Endothelial cell of umbilical vein (primary cell): ENCODE measurements around the gene TUBA1C. TPM values are rescaled to one million over a fixed set of nuclear protein-coding genes. Genes with fewer than 3 reads are reported as not detected.

Experiments used
- BruUV-seq: library from RNA; stranded (reverse); fragments of 400-500 nt; replicated peaks from 2 replicates; lab custom pipeline; 2021; lab: Mats Ljungman, UMichigan
- CTCF ChIA-PET: fragments of 300-600, 350-600 bp; sonication (Branson Sonifier 250); formaldehyde crosslinking; loops from one replicate; lab custom pipeline; 2021; ENCODE audit warnings: antibody characterized with exemption, inconsistent platforms; lab: Charles Lee
- POLR2A ChIA-PET: fragments of 300-600, 350-600 bp; sonication (Branson Sonifier 250); formaldehyde crosslinking; loops from one replicate; lab custom pipeline; 2021; ENCODE audit warnings: antibody characterized with exemption, inconsistent platforms; lab: Charles Lee
- DNase-seq: peaks from one replicate; pipeline ENCODE4 v3.0.0-alpha.2; 2011; ENCODE audit warnings: low read depth, low spot score
- FAIRE-seq: peaks from 2 replicates; lab custom pipeline; 2011; peaks lifted over from hg19 to GRCh38; lab: Jason Lieb, UNC
- H2AFZ ChIP-seq: 2 replicates; pipeline ENCODE4 v1.6.0; 2012; ENCODE audit warnings: low read depth, low read length, control low read depth, inconsistent platforms
- H3K27ac ChIP-seq: 2 replicates; pipeline ENCODE4 v1.5.1; 2011; ENCODE audit warnings: low read depth, mild to moderate bottlenecking, control low read depth, low read length, moderate library complexity; ENCODE audit not compliant: insufficient read depth
- H3K27me3 ChIP-seq, 2 experiments: 2 replicates each; pipeline versions ENCODE4 v1.6.0 to v1.6.1; 2011; ENCODE audit warnings: low read length in 2 of 2, mixed read lengths in 1 of 2; ENCODE audit not compliant: control insufficient read depth in 2 of 2, insufficient read depth in 2 of 2
- H3K36me3 ChIP-seq, 2 experiments: 2 replicates in 1 of 2; 3 replicates in 1 of 2; pipeline ENCODE4 v1.5.1; 2011; ENCODE audit warnings: low read length in 2 of 2, mild to moderate bottlenecking in 1 of 2, moderate library complexity in 1 of 2; ENCODE audit not compliant: control insufficient read depth in 2 of 2, insufficient read depth in 2 of 2; ENCODE audit errors: extremely low read depth in 1 of 2
- H3K4me1 ChIP-seq: 3 replicates; pipeline ENCODE4 v1.5.1; 2011; ENCODE audit warnings: mild to moderate bottlenecking, low read length; ENCODE audit not compliant: control insufficient read depth, insufficient read depth; ENCODE audit errors: extremely low read depth
- H3K4me2 ChIP-seq: 2 replicates; pipeline ENCODE4 v1.6.1; 2011; ENCODE audit warnings: low read length, control low read depth, mixed read lengths; ENCODE audit not compliant: insufficient read depth
- H3K4me3 ChIP-seq, 3 experiments: fragments of 200-600 bp in 1 of 3; sonication (generic), shearing (Covaris generic) in 1 of 3; replicated peaks in 1 of 3; 2 replicates each; pipeline ENCODE4 v1.5.1; 2011 to 2016; ENCODE audit warnings: control low read depth in 3 of 3, low read length in 3 of 3, mild to moderate bottlenecking in 2 of 3, inconsistent platforms in 1 of 3, low read depth in 1 of 3, moderate library complexity in 1 of 3; ENCODE audit not compliant: insufficient read depth in 1 of 3
- H3K79me2 ChIP-seq: 2 replicates; pipeline ENCODE4 v1.6.0; 2012; ENCODE audit warnings: low read length, inconsistent platforms; ENCODE audit not compliant: control insufficient read depth, insufficient read depth
- H3K9ac ChIP-seq: replicated peaks from 2 replicates; pipeline ENCODE3; 2011; ENCODE audit warnings: low read length, control low read depth; ENCODE audit not compliant: insufficient read depth; ENCODE audit errors: extremely low read depth
- H3K9me1 ChIP-seq: replicated peaks from 3 replicates; pipeline ENCODE4 v1.6.0; 2011; ENCODE audit warnings: mild to moderate bottlenecking, low read length; ENCODE audit not compliant: control insufficient read depth, insufficient read depth; ENCODE audit errors: extremely low read depth
- H3K9me3 ChIP-seq: replicated peaks from 2 replicates; pipeline ENCODE4 v1.5.1; 2012; ENCODE audit warnings: low read length, inconsistent platforms; ENCODE audit not compliant: control insufficient read depth, insufficient read depth
- H4K20me1 ChIP-seq: replicated peaks from 2 replicates; pipeline ENCODE3; 2011; ENCODE audit warnings: mild to moderate bottlenecking, low read length; ENCODE audit not compliant: control insufficient read depth, insufficient read depth; ENCODE audit errors: extremely low read depth
- CTCF ChIP-seq, 2 donors: IDR thresholded peaks; 1 replicate in 1 of 2; 2 replicates in 1 of 2; pipeline ENCODE4 v1.5.1; 2011; ENCODE audit warnings: low read length in 2 of 2, mild to moderate bottlenecking in 2 of 2, moderate library complexity in 2 of 2, control low read depth in 1 of 2, inconsistent platforms in 1 of 2, low read depth in 1 of 2; ENCODE audit not compliant: insufficient read depth in 1 of 2; ENCODE audit errors: extremely low read depth in 1 of 2
- EZH2 ChIP-seq: IDR thresholded peaks from 2 replicates; pipeline ENCODE4 v1.6.1; 2012; ENCODE audit warnings: borderline replicate concordance, low read depth, mild to moderate bottlenecking, moderate library complexity, low read length, inconsistent platforms; ENCODE audit not compliant: severe bottlenecking
- FOS ChIP-seq: IDR thresholded peaks from 2 replicates; pipeline ENCODE4 v1.6.1; 2011; ENCODE audit warnings: mild to moderate bottlenecking, low read length, moderate library complexity, borderline replicate concordance; ENCODE audit not compliant: insufficient read depth
- GATA2 ChIP-seq: IDR thresholded peaks from 2 replicates; pipeline ENCODE4 v1.7.0; 2011; ENCODE audit warnings: low read depth, mild to moderate bottlenecking, moderate library complexity, mixed read lengths, low read length; ENCODE audit not compliant: insufficient read length, insufficient read depth
- JUN ChIP-seq: IDR thresholded peaks from 2 replicates; pipeline ENCODE4 v1.6.1; 2011; ENCODE audit warnings: borderline replicate concordance, low read depth; ENCODE audit not compliant: insufficient read length, insufficient read depth
- MYC ChIP-seq: IDR thresholded peaks from one replicate; pipeline ENCODE4 v1.6.1; 2011; ENCODE audit warnings: mild to moderate bottlenecking, low read depth, low read length
- POLR2A ChIP-seq: IDR thresholded peaks from 2 replicates; pipeline ENCODE4 v1.6.1; 2012; ENCODE audit warnings: low read depth, mild to moderate bottlenecking, control low read depth, low read length
- POLR2AphosphoS5 ChIP-seq: IDR thresholded peaks from 2 replicates; pipeline ENCODE4 v1.6.1; 2012; ENCODE audit warnings: low read depth, mild to moderate bottlenecking, control low read depth, low read length, moderate library complexity; ENCODE audit not compliant: insufficient read depth
- dilution Hi-C: fragments of 300-500 bp; cut with MboI; formaldehyde crosslinking; loops from one replicate; pipeline ENCODE4 v1.15.0; 2019; ENCODE audit warnings: low sequenced_read_pairs; ENCODE audit not compliant: extremely low pct_ligation_motif_present
- intact Hi-C: fragments of 100-400 bp; cut with micrococcal nuclease; formaldehyde crosslinking; loops from one replicate; pipeline ENCODE4 v1.10.0; 2022
- polyA plus RNA-seq, 4 experiments: library from polyadenylated mRNA; depleted of rRNA in 3 of 4; stranded (reverse) in 3 of 4; unstranded in 1 of 4; fragments of >200 nt; gene quantifications; 2 replicates each; pipeline versions ENCODE4 v1.2.1 to v1.2.3, GENCODE V29; 2011 to 2012; ENCODE audit warnings: missing spikeins in 1 of 4
- total RNA-seq: library from RNA; stranded (reverse); gene quantifications from 2 replicates; pipeline ENCODE4 v1.2.3, GENCODE V29; 2021
- TF ChIP-seq, protein P1 (sequence below): IDR thresholded peaks from 2 replicates; pipeline ENCODE4 v1.6.1; 2011; ENCODE audit not compliant: insufficient read depth, insufficient read length

Gene TUBA1C
- total and polyA plus RNA-seq, 2 donors (not counting 3 experiments of a cell fraction or from before 2014, with no cell fraction given): 515 to 2,063 TPM

DNA sequence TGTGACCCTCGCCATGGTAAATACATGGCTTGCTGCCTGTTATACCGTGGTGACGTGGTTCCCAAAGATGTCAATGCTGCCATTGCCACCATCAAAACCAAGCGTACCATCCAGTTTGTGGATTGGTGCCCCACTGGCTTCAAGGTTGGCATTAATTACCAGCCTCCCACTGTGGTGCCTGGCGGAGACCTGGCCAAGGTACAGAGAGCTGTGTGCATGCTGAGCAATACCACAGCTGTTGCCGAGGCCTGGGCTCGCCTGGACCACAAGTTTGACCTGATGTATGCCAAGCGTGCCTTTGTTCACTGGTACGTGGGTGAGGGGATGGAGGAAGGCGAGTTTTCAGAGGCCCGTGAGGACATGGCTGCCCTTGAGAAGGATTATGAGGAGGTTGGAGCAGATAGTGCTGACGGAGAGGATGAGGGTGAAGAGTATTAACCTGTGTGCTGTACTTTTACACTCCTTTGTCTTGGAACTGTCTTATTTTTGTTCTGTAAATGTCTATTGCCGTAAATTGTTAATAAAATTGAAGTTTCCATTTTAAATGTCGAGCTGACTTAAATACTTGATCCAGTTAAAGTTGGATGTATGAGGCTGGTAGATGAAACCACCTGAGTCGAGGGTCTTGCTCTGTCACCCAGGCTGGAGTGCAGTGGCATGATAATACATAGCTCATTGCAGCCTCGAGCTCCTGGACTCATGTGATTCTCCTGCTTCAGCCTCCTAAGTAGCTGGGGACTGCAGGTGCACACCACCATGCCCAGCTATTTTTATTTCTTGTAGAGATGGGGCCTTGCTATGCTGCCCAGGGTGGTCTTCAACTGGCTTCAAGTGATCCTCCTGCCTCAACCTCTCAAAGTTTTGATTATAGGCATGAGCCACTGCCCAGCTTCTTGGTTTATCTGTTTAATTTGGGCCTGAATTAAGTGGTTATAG lies 8.2 kb downstream of the TUBA1C start:
- H3K27ac ChIP-seq: no peak overlapping the region
- peaks cover 6% of the 10 kb centered on the region for H4K20me1 ChIP-seq
- peaks cover 26 to 27% of the 10 kb centered on the region in 2 experiments for H3K36me3 ChIP-seq
- TF ChIP-seq MYC (no peak), GATA2 (no peak), FOS (no peak), POLR2A (no peak), JUN (no peak), CTCF (IDR thresholded peaks at IDR 0.05; ENCODE audit: extremely low read depth in 1 of 2, insufficient read depth in 1 of 2, low read depth in 1 of 2, low read length in 2 of 2) (no peak), EZH2 (no peak), POLR2AphosphoS5 (no peak)
- TF ChIP-seq, protein P1, sequence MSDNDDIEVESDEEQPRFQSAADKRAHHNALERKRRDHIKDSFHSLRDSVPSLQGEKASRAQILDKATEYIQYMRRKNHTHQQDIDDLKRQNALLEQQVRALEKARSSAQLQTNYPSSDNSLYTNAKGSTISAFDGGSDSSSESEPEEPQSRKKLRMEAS: no peak
- no peak overlapping the region for H3K4me2 ChIP-seq
- no peak overlapping the region for H3K4me3 ChIP-seq
- no peaks in the 10 kb centered on the region for H3K27me3 ChIP-seq
- CTCF ChIA-PET: interaction anchor here (1.4 to 2.5 kb wide), 2 partner anchors 12 to 16 kb away, joined by 3 to 8 read pairs; no protein-coding TSS in a partner anchor
- dilution Hi-C loops: no loop called here
- no peak for DNase-seq
- peaks cover 11% of the 10 kb centered on the region for H3K4me1 ChIP-seq
- no peaks in the 10 kb centered on the region for H3K9me1 ChIP-seq
- no peak overlapping the region for H3K9ac ChIP-seq
- H2AFZ ChIP-seq: no peak overlapping the region
- H3K9me3 ChIP-seq: no peaks in the 10 kb centered on the region
- POLR2A ChIA-PET: interaction anchor here (0.6 kb wide), 3 partner anchors 9 to 350 kb away, joined by 3 to 8 read pairs (median 5); partner anchors contain the start of gene PRPF40B
- H3K79me2 ChIP-seq: peaks cover 34% of the 10 kb centered on the region
- intact Hi-C loops: no loop called here
- FAIRE-seq: no peak
- BruUV-seq: no TSS peak
